Measurements from ENCODE around the gene CUZD1. TPM values are rescaled to one million over a fixed set of nuclear protein-coding genes. Genes with fewer than 3 reads are reported as not detected.

Gene CUZD1
- total and polyA plus RNA-seq, 2 of the 13 experiments (the other 11 are each of a cell fraction or from before 2014, with no cell fraction given): 0.22 to 0.29 TPM

DNA sequence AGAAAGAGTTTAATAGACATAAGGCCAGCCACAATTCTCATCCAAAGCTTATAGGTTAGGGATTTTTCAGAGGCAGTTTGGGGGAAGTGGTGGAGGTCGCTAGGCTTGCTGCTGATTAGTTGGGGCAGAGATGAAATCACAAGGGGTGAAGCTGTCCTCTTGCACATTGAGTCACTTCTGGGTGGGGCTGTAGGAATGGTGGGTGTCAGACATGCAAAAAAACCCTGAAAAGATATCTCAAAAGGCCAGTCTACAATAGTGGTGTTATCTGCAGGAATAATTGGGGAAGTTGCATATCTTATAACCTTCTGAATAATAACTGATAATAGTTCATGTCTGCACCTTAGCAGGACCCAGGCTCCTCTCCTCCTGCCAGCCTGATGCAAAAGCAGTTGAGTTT is 31.6 kb upstream of the CUZD1 start (continued):
- TF ChIP-seq, protein P1, sequence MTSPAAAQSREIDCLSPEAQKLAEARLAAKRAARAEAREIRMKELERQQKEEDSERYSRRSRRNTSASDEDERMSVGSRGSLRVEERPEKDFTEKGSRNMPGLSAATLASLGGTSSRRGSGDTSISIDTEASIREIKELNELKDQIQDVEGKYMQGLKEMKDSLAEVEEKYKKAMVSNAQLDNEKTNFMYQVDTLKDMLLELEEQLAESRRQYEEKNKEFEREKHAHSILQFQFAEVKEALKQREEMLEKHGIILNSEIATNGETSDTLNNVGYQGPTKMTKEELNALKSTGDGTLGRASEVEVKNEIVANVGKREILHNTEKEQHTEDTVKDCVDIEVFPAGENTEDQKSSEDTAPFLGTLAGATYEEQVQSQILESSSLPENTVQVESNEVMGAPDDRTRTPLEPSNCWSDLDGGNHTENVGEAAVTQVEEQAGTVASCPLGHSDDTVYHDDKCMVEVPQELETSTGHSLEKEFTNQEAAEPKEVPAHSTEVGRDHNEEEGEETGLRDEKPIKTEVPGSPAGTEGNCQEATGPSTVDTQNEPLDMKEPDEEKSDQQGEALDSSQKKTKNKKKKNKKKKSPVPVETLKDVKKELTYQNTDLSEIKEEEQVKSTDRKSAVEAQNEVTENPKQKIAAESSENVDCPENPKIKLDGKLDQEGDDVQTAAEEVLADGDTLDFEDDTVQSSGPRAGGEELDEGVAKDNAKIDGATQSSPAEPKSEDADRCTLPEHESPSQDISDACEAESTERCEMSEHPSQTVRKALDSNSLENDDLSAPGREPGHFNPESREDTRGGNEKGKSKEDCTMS (CRISPR knock-in tag; conservative IDR thresholded peaks at IDR 0.05): no peak
- no peak for TF ChIP-seq RAD51 (IDR thresholded peaks at IDR 0.05; ENCODE audit: borderline replicate concordance)
- TF ChIP-seq, protein P2, sequence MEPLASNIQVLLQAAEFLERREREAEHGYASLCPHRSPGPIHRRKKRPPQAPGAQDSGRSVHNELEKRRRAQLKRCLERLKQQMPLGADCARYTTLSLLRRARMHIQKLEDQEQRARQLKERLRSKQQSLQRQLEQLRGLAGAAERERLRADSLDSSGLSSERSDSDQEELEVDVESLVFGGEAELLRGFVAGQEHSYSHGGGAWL (CRISPR knock-in tag; IDR thresholded peaks at IDR 0.05): no peak
- no peak for TF ChIP-seq ZNF143 (CRISPR knock-in tag; IDR thresholded peaks at IDR 0.05)
- TF ChIP-seq, protein P3, sequence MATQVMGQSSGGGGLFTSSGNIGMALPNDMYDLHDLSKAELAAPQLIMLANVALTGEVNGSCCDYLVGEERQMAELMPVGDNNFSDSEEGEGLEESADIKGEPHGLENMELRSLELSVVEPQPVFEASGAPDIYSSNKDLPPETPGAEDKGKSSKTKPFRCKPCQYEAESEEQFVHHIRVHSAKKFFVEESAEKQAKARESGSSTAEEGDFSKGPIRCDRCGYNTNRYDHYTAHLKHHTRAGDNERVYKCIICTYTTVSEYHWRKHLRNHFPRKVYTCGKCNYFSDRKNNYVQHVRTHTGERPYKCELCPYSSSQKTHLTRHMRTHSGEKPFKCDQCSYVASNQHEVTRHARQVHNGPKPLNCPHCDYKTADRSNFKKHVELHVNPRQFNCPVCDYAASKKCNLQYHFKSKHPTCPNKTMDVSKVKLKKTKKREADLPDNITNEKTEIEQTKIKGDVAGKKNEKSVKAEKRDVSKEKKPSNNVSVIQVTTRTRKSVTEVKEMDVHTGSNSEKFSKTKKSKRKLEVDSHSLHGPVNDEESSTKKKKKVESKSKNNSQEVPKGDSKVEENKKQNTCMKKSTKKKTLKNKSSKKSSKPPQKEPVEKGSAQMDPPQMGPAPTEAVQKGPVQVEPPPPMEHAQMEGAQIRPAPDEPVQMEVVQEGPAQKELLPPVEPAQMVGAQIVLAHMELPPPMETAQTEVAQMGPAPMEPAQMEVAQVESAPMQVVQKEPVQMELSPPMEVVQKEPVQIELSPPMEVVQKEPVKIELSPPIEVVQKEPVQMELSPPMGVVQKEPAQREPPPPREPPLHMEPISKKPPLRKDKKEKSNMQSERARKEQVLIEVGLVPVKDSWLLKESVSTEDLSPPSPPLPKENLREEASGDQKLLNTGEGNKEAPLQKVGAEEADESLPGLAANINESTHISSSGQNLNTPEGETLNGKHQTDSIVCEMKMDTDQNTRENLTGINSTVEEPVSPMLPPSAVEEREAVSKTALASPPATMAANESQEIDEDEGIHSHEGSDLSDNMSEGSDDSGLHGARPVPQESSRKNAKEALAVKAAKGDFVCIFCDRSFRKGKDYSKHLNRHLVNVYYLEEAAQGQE (IDR thresholded peaks at IDR 0.05; ENCODE audit: borderline replicate concordance in 1 of 2, low read depth in 1 of 2, low read length in 2 of 2): no peak
- TF ChIP-seq HNRNPUL1 (IDR thresholded peaks at IDR 0.05; ENCODE audit: low read depth, low read length): no peak
- TF ChIP-seq SMAD1 (CRISPR knock-in tag; IDR thresholded peaks at IDR 0.05; ENCODE audit: borderline replicate concordance, low read depth): no peak
- TF ChIP-seq, protein P4, sequence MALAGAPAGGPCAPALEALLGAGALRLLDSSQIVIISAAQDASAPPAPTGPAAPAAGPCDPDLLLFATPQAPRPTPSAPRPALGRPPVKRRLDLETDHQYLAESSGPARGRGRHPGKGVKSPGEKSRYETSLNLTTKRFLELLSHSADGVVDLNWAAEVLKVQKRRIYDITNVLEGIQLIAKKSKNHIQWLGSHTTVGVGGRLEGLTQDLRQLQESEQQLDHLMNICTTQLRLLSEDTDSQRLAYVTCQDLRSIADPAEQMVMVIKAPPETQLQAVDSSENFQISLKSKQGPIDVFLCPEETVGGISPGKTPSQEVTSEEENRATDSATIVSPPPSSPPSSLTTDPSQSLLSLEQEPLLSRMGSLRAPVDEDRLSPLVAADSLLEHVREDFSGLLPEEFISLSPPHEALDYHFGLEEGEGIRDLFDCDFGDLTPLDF (CRISPR knock-in tag; IDR thresholded peaks at IDR 0.05): no peak
- no peak for TF ChIP-seq SRF (IDR thresholded peaks at IDR 0.05; ENCODE audit: low read depth, low read length)
- no peak for TF ChIP-seq ETV5 (CRISPR knock-in tag; IDR thresholded peaks at IDR 0.05; ENCODE audit: borderline replicate concordance)
